Measurements from ENCODE around the gene STAMBP.
"Not testable (repeated sequence)": the region's sequence is repeated elsewhere in the genome, so short reads cannot be mapped to it uniquely, and the experiment has no call there.

Gene STAMBP

GRCh38 chr2:73828818-73829570 lies at the start of gene STAMBP:
TSS of gene STAMBP (plus strand) at chr2:73828961. CDS start at chr2:73830857, 1,896 bp downstream.
- peak; percentile 63 for ATAC-seq
- H3K36me3 Mint-ChIP-seq (ENCODE audit: low read depth): peaks cover 24% of the 10 kb centered on the region
- H3K4me1 Mint-ChIP-seq: peaks cover 49% of the 10 kb centered on the region
- H3K27ac Mint-ChIP-seq: peak within 1 kb of the TSS; percentile 97
- H3K27me3 Mint-ChIP-seq: no peaks in the 10 kb centered on the region
- DNase-seq: peak; percentile 91
- H3K4me3 Mint-ChIP-seq: peak within 1 kb of the TSS; percentile 91
- H3K9me3 Mint-ChIP-seq: peaks cover 4% of the 10 kb centered on the region

GRCh38 chr2:73779467-73780236 lies 49.1 kb upstream of the STAMBP start, which contains the start of gene DUSP11:
TSS of gene DUSP11 (minus strand) at chr2:73780103. CDS start at chr2:73779974, 129 bp downstream.
- peak; percentile 100 for ATAC-seq
- Mint-ChIP-seq H3K4me3 (peak within 1 kb of the TSS; percentile 100), H3K9me3 (no peaks in the 10 kb centered on the region), H3K36me3 (ENCODE audit: low read depth) (peaks cover 23% of the 10 kb centered on the region), H3K27me3 (peaks cover 2% of the 10 kb centered on the region), H3K27ac (peak within 1 kb of the TSS; percentile 97), H3K4me1 (peaks cover 27% of the 10 kb centered on the region)
- DNase-seq: peak; percentile 98

GRCh38 chr2:73780237-73780582 lies 48.6 kb upstream of the STAMBP start:
- Mint-ChIP-seq H3K36me3 (ENCODE audit: low read depth) (peaks cover 19% of the 10 kb centered on the region), H3K4me3 (peak overlapping the region; percentile 100), H3K27me3 (peaks cover 2% of the 10 kb centered on the region), H3K27ac (peak overlapping the region; percentile 97), H3K9me3 (no peaks in the 10 kb centered on the region), H3K4me1 (peaks cover 27% of the 10 kb centered on the region)
- ATAC-seq (no peak), DNase-seq (no peak)

- not testable (repeated sequence) for H3K9me3 Mint-ChIP-seq, DNase-seq
Measured at GRCh38 chr2:73783402-73783801, 45.4 kb upstream of the STAMBP start.

GRCh38 chr2:73783883-73784282 lies 44.9 kb upstream of the STAMBP start, which contains the start of gene C2orf78:
TSS of gene C2orf78 (plus strand) at chr2:73784183. CDS start at chr2:73784310, 127 bp downstream.
- H3K4me1 Mint-ChIP-seq; H3K36me3 Mint-ChIP-seq (ENCODE audit: low read depth); ATAC-seq; DNase-seq; H3K27ac Mint-ChIP-seq; H3K27me3 Mint-ChIP-seq; H3K4me3 Mint-ChIP-seq; H3K9me3 Mint-ChIP-seq: not testable (repeated sequence)

More at GRCh38 chr2:73783402-73783801, 45.4 kb upstream of the STAMBP start:
- not testable (repeated sequence) for H3K36me3 Mint-ChIP-seq (ENCODE audit: low read depth); H3K4me3 Mint-ChIP-seq; H3K27me3 Mint-ChIP-seq; ATAC-seq; H3K27ac Mint-ChIP-seq
- H3K4me1 Mint-ChIP-seq: peaks cover 13% of the 10 kb centered on the region

- no peaks in the 10 kb centered on the region for H3K27me3 Mint-ChIP-seq
- H3K36me3 Mint-ChIP-seq (ENCODE audit: low read depth): no peaks in the 10 kb centered on the region
- H3K27ac Mint-ChIP-seq: no peak overlapping the region
- no peak overlapping the region for H3K4me3 Mint-ChIP-seq
- no peaks in the 10 kb centered on the region for H3K9me3 Mint-ChIP-seq
- ATAC-seq (no peak), DNase-seq (no peak)
- no peaks in the 10 kb centered on the region for H3K4me1 Mint-ChIP-seq
Measured at GRCh38 chr2:73811878-73812277, 16.9 kb upstream of the STAMBP start.

- H3K4me3 Mint-ChIP-seq: no peak overlapping the region
- no peaks in the 10 kb centered on the region for H3K4me1 Mint-ChIP-seq
- H3K27ac Mint-ChIP-seq: no peak overlapping the region
- no peaks in the 10 kb centered on the region for H3K36me3 Mint-ChIP-seq (ENCODE audit: low read depth)
- ATAC-seq (no peak), DNase-seq (no peak)
- no peaks in the 10 kb centered on the region for H3K27me3 Mint-ChIP-seq
- H3K9me3 Mint-ChIP-seq: no peaks in the 10 kb centered on the region
Measured at GRCh38 chr2:73812635-73813034, 16.1 kb upstream of the STAMBP start.

GRCh38 chr2:73818296-73818695 lies 10.5 kb upstream of the STAMBP start:
- Mint-ChIP-seq H3K27ac (no peak overlapping the region), H3K9me3 (no peaks in the 10 kb centered on the region), H3K4me1 (peaks cover 26% of the 10 kb centered on the region), H3K27me3 (peaks cover 2% of the 10 kb centered on the region), H3K4me3 (no peak overlapping the region), H3K36me3 (ENCODE audit: low read depth) (no peaks in the 10 kb centered on the region)
- no peak for DNase-seq
- no peak for ATAC-seq

GRCh38 chr2:73821227-73821626 lies 7.5 kb upstream of the STAMBP start:
- Mint-ChIP-seq H3K27ac (peak overlapping the region; percentile 39), H3K4me3 (no peak overlapping the region), H3K9me3 (no peaks in the 10 kb centered on the region), H3K36me3 (ENCODE audit: low read depth) (no peaks in the 10 kb centered on the region), H3K27me3 (peaks cover 2% of the 10 kb centered on the region), H3K4me1 (peaks cover 26% of the 10 kb centered on the region)
- ATAC-seq (peak; percentile 96), DNase-seq (peak; percentile 27)

GRCh38 chr2:73821669-73822068 lies 7.1 kb upstream of the STAMBP start:
- Mint-ChIP-seq H3K4me3 (no peak overlapping the region), H3K9me3 (no peaks in the 10 kb centered on the region), H3K27ac (peak overlapping the region; percentile 39), H3K36me3 (ENCODE audit: low read depth) (no peaks in the 10 kb centered on the region), H3K4me1 (peaks cover 26% of the 10 kb centered on the region), H3K27me3 (peaks cover 2% of the 10 kb centered on the region)
- no peak for ATAC-seq
- DNase-seq: no peak

- peaks cover 2% of the 10 kb centered on the region for H3K27me3 Mint-ChIP-seq
- H3K9me3 Mint-ChIP-seq: no peaks in the 10 kb centered on the region
- H3K27ac Mint-ChIP-seq: no peak overlapping the region
- H3K36me3 Mint-ChIP-seq (ENCODE audit: low read depth): no peaks in the 10 kb centered on the region
- DNase-seq: no peak
- no peak overlapping the region for H3K4me3 Mint-ChIP-seq
- H3K4me1 Mint-ChIP-seq: peaks cover 27% of the 10 kb centered on the region
- peak; percentile 44 for ATAC-seq
Measured at GRCh38 chr2:73822276-73822675, 6.5 kb upstream of the STAMBP start.

- Mint-ChIP-seq H3K4me1 (peaks cover 33% of the 10 kb centered on the region), H3K27ac (no peak overlapping the region), H3K27me3 (peaks cover 2% of the 10 kb centered on the region), H3K4me3 (no peak overlapping the region), H3K9me3 (no peaks in the 10 kb centered on the region), H3K36me3 (ENCODE audit: low read depth) (no peaks in the 10 kb centered on the region)
- DNase-seq: no peak
- no peak for ATAC-seq
Measured at GRCh38 chr2:73822991-73823390, 5.8 kb upstream of the STAMBP start.

GRCh38 chr2:73823416-73823815 lies 5.3 kb upstream of the STAMBP start:
- Mint-ChIP-seq H3K27ac (no peak overlapping the region), H3K4me1 (peaks cover 33% of the 10 kb centered on the region), H3K4me3 (no peak overlapping the region), H3K9me3 (no peaks in the 10 kb centered on the region), H3K27me3 (peaks cover 2% of the 10 kb centered on the region), H3K36me3 (ENCODE audit: low read depth) (no peaks in the 10 kb centered on the region)
- ATAC-seq (no peak), DNase-seq (no peak)

GRCh38 chr2:73823916-73824523 lies 4.7 kb upstream of the STAMBP start:
- H3K27ac Mint-ChIP-seq: no peak overlapping the region
- no peaks in the 10 kb centered on the region for H3K36me3 Mint-ChIP-seq (ENCODE audit: low read depth)
- H3K9me3 Mint-ChIP-seq: no peaks in the 10 kb centered on the region
- peaks cover 36% of the 10 kb centered on the region for H3K4me1 Mint-ChIP-seq
- no peak overlapping the region for H3K4me3 Mint-ChIP-seq
- DNase-seq: no peak
- no peak for ATAC-seq
- H3K27me3 Mint-ChIP-seq: peaks cover under 1% of the 10 kb centered on the region
